NCI-H1092 (cell line): ENCODE measurements around the gene KRTAP19-1.
"Not testable (repeated sequence)": the region's sequence is repeated elsewhere in the genome, so short reads cannot be mapped to it uniquely, and the experiment has no call there.

ENCODE experiments used
- DNase-seq: peaks from one replicate; lab custom pipeline; 2025; lab: John Stamatoyannopoulos, UW

KRTAP19-1 gene

GRCh38 chr21:30480145-30480544 lies at the start of gene KRTAP19-1:
Gene KRTAP19-1 (minus strand): TSS chr21:30480367. CDS start chr21:30480317, 50 bp downstream.
- no peak for DNase-seq

GRCh38 chr21:30518876-30519275 lies 38.7 kb upstream of the KRTAP19-1 start:
- no peak for DNase-seq

- DNase-seq, result no peak
Observed at GRCh38 chr21:30515681-30516080, 35.5 kb upstream of the KRTAP19-1 start.

- not testable (repeated sequence) for DNase-seq
Observed at GRCh38 chr21:30505621-30506205, 25.5 kb upstream of the KRTAP19-1 start.

GRCh38 chr21:30502041-30502440 lies 21.9 kb upstream of the KRTAP19-1 start, which contains the start of gene KRTAP19-5:
Gene KRTAP19-5 (minus strand): TSS chr21:30502141. CDS start chr21:30502090, 51 bp downstream.
- DNase-seq, result no peak

- no peak for DNase-seq
Observed at GRCh38 chr21:30497065-30497464, 16.9 kb upstream of the KRTAP19-1 start, which contains the start of gene KRTAP19-4. Gene KRTAP19-4 (minus strand): TSS chr21:30497165. CDS start chr21:30497110, 55 bp downstream.

- DNase-seq, result no peak
Observed at GRCh38 chr21:30491963-30492428, 11.8 kb upstream of the KRTAP19-1 start, which contains the start of gene KRTAP19-3. Gene KRTAP19-3 (minus strand): TSS chr21:30492013. CDS start chr21:30491957, 56 bp downstream.

GRCh38 chr21:30487336-30487735 lies 7.2 kb upstream of the KRTAP19-1 start, which contains the start of gene KRTAP19-2:
Gene KRTAP19-2 (minus strand): TSS chr21:30487436. CDS start chr21:30487348, 88 bp downstream.
- DNase-seq, result no peak

- no peak for DNase-seq
Observed at GRCh38 chr21:30486180-30486579, 6.0 kb upstream of the KRTAP19-1 start.

GRCh38 chr21:30482130-30482529 lies 2.0 kb upstream of the KRTAP19-1 start:
- no peak for DNase-seq

- no peak for DNase-seq
Observed at GRCh38 chr21:30479259-30479658, 908 bp downstream of the KRTAP19-1 start.

GRCh38 chr21:30478004-30478403 lies 2.2 kb downstream of the KRTAP19-1 start:
- DNase-seq, result no peak

- DNase-seq, result no peak
Observed at GRCh38 chr21:30468900-30469714, 11.1 kb downstream of the KRTAP19-1 start.

GRCh38 chr21:30463713-30464112 lies 16.5 kb downstream of the KRTAP19-1 start:
- no peak for DNase-seq

GRCh38 chr21:30448514-30448913 lies 31.7 kb downstream of the KRTAP19-1 start:
- DNase-seq, result no peak

- no peak for DNase-seq
Observed at GRCh38 chr21:30447056-30447455, 33.1 kb downstream of the KRTAP19-1 start.

- no peak for DNase-seq
Observed at GRCh38 chr21:30444204-30444603, 36.0 kb downstream of the KRTAP19-1 start.

- no peak for DNase-seq
Observed at GRCh38 chr21:30443226-30443625, 36.9 kb downstream of the KRTAP19-1 start.

GRCh38 chr21:30439975-30440374 lies 40.2 kb downstream of the KRTAP19-1 start, which contains the start of gene KRTAP15-1:
Gene KRTAP15-1 (plus strand): TSS chr21:30440275. CDS start chr21:30440328, 53 bp downstream.
- DNase-seq, result no peak

GRCh38 chr21:30437010-30437565 lies 43.1 kb downstream of the KRTAP19-1 start:
- DNase-seq, result no peak

GRCh38 chr21:30434033-30434631 lies 46.0 kb downstream of the KRTAP19-1 start:
- DNase-seq, result peak; percentile 21

GRCh38 chr21:30430170-30430655 lies 50.0 kb downstream of the KRTAP19-1 start, which contains the start of gene KRTAP13-4:
Gene KRTAP13-4 (plus strand): TSS chr21:30430220. CDS start chr21:30430276, 56 bp downstream.
- DNase-seq, result no peak
